HEK293 (cell line): ENCODE results near the gene PGGHG.

Source experiments
- CTCF ChIA-PET: fragments of 350-600 bp; formaldehyde crosslinking; extraction: SDS; loops from one replicate; lab custom pipeline; 2021; ENCODE audit warnings: antibody characterized with exemption; lab: Yijun Ruan, JAX
- POLR2A ChIA-PET: fragments of 300-600 bp; formaldehyde crosslinking; extraction: SDS; loops from one replicate; lab custom pipeline; 2020; ENCODE audit warnings: antibody characterized with exemption, inconsistent platforms; lab: Yijun Ruan, JAX
- H3K27ac ChIP-seq: fragments of 200-500 bp; sonication (Bioruptor generic); 2 replicates; pipeline ENCODE4 v1.5.1; 2014; ENCODE audit warnings: low read depth, low read length, control low read depth, inconsistent platforms; ENCODE audit errors: extremely low read depth
- H3K36me3 ChIP-seq, 2 experiments: fragments of 200-500 bp in 1 of 2; sonication (Bioruptor generic) in 1 of 2; 1 replicate in 1 of 2; 2 replicates in 1 of 2; pipeline ENCODE4 v1.5.1; 2014 to 2017; ENCODE audit warnings: inconsistent platforms in 2 of 2, low read length in 2 of 2; ENCODE audit not compliant: control insufficient read depth in 2 of 2, insufficient read depth in 1 of 2
- H3K4me1 ChIP-seq: fragments of 200-500 bp; sonication (Bioruptor generic); 2 replicates; pipeline ENCODE4 v1.5.1; 2014; ENCODE audit warnings: mild to moderate bottlenecking, low read length, inconsistent platforms; ENCODE audit not compliant: control insufficient read depth, insufficient read depth
- H3K4me3 ChIP-seq: 2 replicates; pipeline ENCODE4 v1.5.1; 2011; ENCODE audit warnings: low read depth, mild to moderate bottlenecking, control low read depth, low read length, moderate library complexity
- H3K9me3 ChIP-seq: fragments of 200-500 bp; sonication (Bioruptor generic); 2 replicates; pipeline ENCODE4 v1.5.1; 2014; ENCODE audit warnings: low read depth, low read length, inconsistent platforms; ENCODE audit not compliant: control insufficient read depth, insufficient read depth
- BCL11B ChIP-seq: fragments of 450-650 bp; formaldehyde crosslinking; IDR thresholded peaks from 2 replicates; pipeline ENCODE4 v1.5.1; 2016; ENCODE audit warnings: low read depth, missing biosample characterization, missing genetic modification characterization
- GLIS1 ChIP-seq: fragments of 450-650 bp; formaldehyde crosslinking; IDR thresholded peaks from 2 replicates; pipeline ENCODE4 v1.5.1; 2016; ENCODE audit warnings: missing biosample characterization, missing genetic modification characterization
- KLF16 ChIP-seq: fragments of 450-650 bp; formaldehyde crosslinking; IDR thresholded peaks from 2 replicates; pipeline ENCODE4 v1.5.1; 2017; ENCODE audit warnings: missing biosample characterization, missing genetic modification characterization
- OSR2 ChIP-seq: fragments of 450-650 bp; formaldehyde crosslinking; IDR thresholded peaks from 2 replicates; pipeline ENCODE4 v1.5.1; 2016; ENCODE audit warnings: missing biosample characterization, missing genetic modification characterization
- PRDM2 ChIP-seq: fragments of 450-650 bp; formaldehyde crosslinking; IDR thresholded peaks from 2 replicates; pipeline ENCODE4 v1.5.1; 2016; ENCODE audit warnings: missing biosample characterization, missing genetic modification characterization, borderline replicate concordance
- WT1 ChIP-seq: fragments of 450-650 bp; formaldehyde crosslinking; IDR thresholded peaks from 2 replicates; pipeline ENCODE4 v1.5.1; 2016; ENCODE audit warnings: missing biosample characterization, missing genetic modification characterization
- ZBTB26 ChIP-seq: fragments of 450-650 bp; formaldehyde crosslinking; optimal IDR thresholded peaks from 2 replicates; pipeline ENCODE3; 2016; ENCODE audit warnings: missing biosample characterization, mild to moderate bottlenecking, missing genetic modification characterization
- ZFP37 ChIP-seq: fragments of 450-650 bp; formaldehyde crosslinking; IDR thresholded peaks from 2 replicates; pipeline ENCODE4 v1.5.1; 2016; ENCODE audit warnings: missing biosample characterization, missing genetic modification characterization
- ZFP69B ChIP-seq: fragments of 450-650 bp; formaldehyde crosslinking; IDR thresholded peaks from 2 replicates; pipeline ENCODE4 v1.5.1; 2016; ENCODE audit warnings: missing biosample characterization, missing genetic modification characterization
- ZIC2 ChIP-seq: fragments of 450-650 bp; formaldehyde crosslinking; IDR thresholded peaks from 2 replicates; pipeline ENCODE4 v1.5.1; 2016; ENCODE audit warnings: missing biosample characterization, missing genetic modification characterization
- ZNF112 ChIP-seq: fragments of 450-650 bp; formaldehyde crosslinking; IDR thresholded peaks from 2 replicates; pipeline ENCODE4 v1.5.0; 2017; ENCODE audit warnings: missing biosample characterization, missing genetic modification characterization
- ZNF174 ChIP-seq: fragments of 450-650 bp; formaldehyde crosslinking; IDR thresholded peaks from 2 replicates; pipeline ENCODE4 v1.5.0; 2017; ENCODE audit warnings: missing biosample characterization, mild to moderate bottlenecking, missing genetic modification characterization
- ZNF18 ChIP-seq: fragments of 450-650 bp; formaldehyde crosslinking; IDR thresholded peaks from 2 replicates; pipeline ENCODE4 v1.5.1; 2016; ENCODE audit warnings: missing biosample characterization, missing genetic modification characterization
- ZNF221 ChIP-seq: fragments of 450-650 bp; formaldehyde crosslinking; IDR thresholded peaks from 2 replicates; pipeline ENCODE4 v1.5.1; 2017; ENCODE audit warnings: missing biosample characterization, missing genetic modification characterization, borderline replicate concordance
- ZNF302 ChIP-seq: fragments of 450-650 bp; formaldehyde crosslinking; IDR thresholded peaks from 2 replicates; pipeline ENCODE4 v1.5.1; 2016; ENCODE audit warnings: missing biosample characterization, missing genetic modification characterization, low read depth
- ZNF529 ChIP-seq: fragments of 450-650 bp; formaldehyde crosslinking; IDR thresholded peaks from 2 replicates; pipeline ENCODE4 v1.5.1; 2017; ENCODE audit warnings: missing genetic modification characterization, missing biosample characterization; ENCODE audit not compliant: insufficient replicate concordance
- ZNF610 ChIP-seq: fragments of 450-650 bp; formaldehyde crosslinking; IDR thresholded peaks from 2 replicates; pipeline ENCODE4 v1.5.1; 2016; ENCODE audit warnings: missing biosample characterization, missing genetic modification characterization, borderline replicate concordance
- ZNF692 ChIP-seq: fragments of 450-650 bp; formaldehyde crosslinking; IDR thresholded peaks from 2 replicates; pipeline ENCODE4 v1.5.1; 2016; ENCODE audit warnings: missing biosample characterization, missing genetic modification characterization
- ZSCAN30 ChIP-seq: fragments of 450-650 bp; IDR thresholded peaks from 2 replicates; pipeline ENCODE4 v1.5.1; 2018; ENCODE audit warnings: missing biosample characterization, mild to moderate bottlenecking, missing genetic modification characterization, moderate library complexity
- ZSCAN4 ChIP-seq: fragments of 450-650 bp; formaldehyde crosslinking; IDR thresholded peaks from 2 replicates; pipeline ENCODE4 v1.5.1; 2017; ENCODE audit warnings: missing biosample characterization, missing genetic modification characterization

The PGGHG gene

GRCh38 chr11:293271-293851 is 4.4 kb downstream of the PGGHG start (continued):
- TF ChIP-seq PRDM2 (tag by site-specific recombination): no peak

- peaks cover 0 to 32% of the 10 kb centered on the region in 2 experiments; a peak in 1 of 3 replicates for H3K36me3 ChIP-seq
- no peaks in the 10 kb centered on the region for H3K9me3 ChIP-seq
- CTCF ChIA-PET: interaction anchor here (0.9 to 2.2 kb wide), 3 partner anchors 10 to 43 kb away, joined by 3 to 8 read pairs (median 5); no protein-coding TSS in a partner anchor
Observed at GRCh38 chr11:293852-294661, 5.1 kb downstream of the PGGHG start.

GRCh38 chr11:294780-295179 is 5.9 kb downstream of the PGGHG start:
- Histone ChIP-seq H3K4me1 (no peaks in the 10 kb centered on the region), H3K36me3 (peaks cover 0 to 32% of the 10 kb centered on the region in 2 experiments; a peak in 1 of 3 replicates), H3K9me3 (no peaks in the 10 kb centered on the region), H3K27ac (no peak overlapping the region), H3K4me3 (no peak overlapping the region)
- TF ChIP-seq WT1 (tag by site-specific recombination) (no peak), ZNF529 (no peak), ZBTB26 (tag by site-specific recombination) (no peak), ZSCAN30 (no peak), ZNF221 (tag by site-specific recombination) (no peak), ZNF174 (tag by site-specific recombination) (no peak), ZFP37 (no peak), ZNF112 (tag by site-specific recombination) (no peak), ZFP69B (tag by site-specific recombination) (no peak), ZNF692 (tag by site-specific recombination) (no peak), KLF16 (tag by site-specific recombination) (no peak), ZNF18 (tag by site-specific recombination) (no peak), ZSCAN4 (tag by site-specific recombination) (no peak), ZNF302 (tag by site-specific recombination) (no peak)
- POLR2A ChIA-PET: no interaction called here
- CTCF ChIA-PET: interaction anchor here (0.9 to 2.2 kb wide), 3 partner anchors 10 to 44 kb away, joined by 3 to 8 read pairs (median 4); no protein-coding TSS in a partner anchor

More at GRCh38 chr11:293852-294661, 5.1 kb downstream of the PGGHG start:
- Histone ChIP-seq H3K4me1 (no peaks in the 10 kb centered on the region), H3K27ac (no peak overlapping the region), H3K4me3 (no peak overlapping the region)
- POLR2A ChIA-PET: interaction anchor here (1.0 kb wide), 1 partner anchor 55 kb away, joined by 3 read pairs; no protein-coding TSS in a partner anchor
- no peak for TF ChIP-seq OSR2 (tag by site-specific recombination)
- TF ChIP-seq GLIS1: peak; percentile 60
- TF ChIP-seq WT1 (tag by site-specific recombination): no peak
- TF ChIP-seq ZNF610 (tag by site-specific recombination): no peak
- TF ChIP-seq ZIC2 (tag by site-specific recombination): peak; percentile 58
- TF ChIP-seq BCL11B (tag by site-specific recombination): 0 out of 2 replicates have a peak, but pooled peaks have one; percentile 42
